Measurements from ENCODE around the gene PCIF1.

DNA sequence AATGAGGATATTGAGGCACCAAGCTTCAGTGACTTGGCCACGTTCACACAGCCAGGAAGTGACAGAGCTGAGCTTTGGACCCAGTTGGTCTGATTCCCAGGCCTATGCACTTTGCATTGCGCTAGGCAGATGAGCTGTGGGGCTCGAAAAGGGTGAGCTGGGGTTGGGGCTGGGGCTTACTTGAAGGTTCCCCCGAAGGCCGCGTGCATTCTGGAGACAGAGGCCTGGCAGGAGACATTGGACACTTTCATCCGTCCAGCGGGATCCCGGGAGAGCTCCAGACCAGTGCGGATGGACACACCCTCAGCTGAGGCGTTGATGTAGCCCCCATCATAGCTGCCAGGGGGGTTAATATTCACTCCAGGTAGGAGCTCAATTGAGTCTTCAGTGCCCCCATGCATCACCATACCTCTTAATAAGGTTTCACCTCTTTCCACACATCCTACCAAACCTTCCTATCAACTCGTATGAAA lies 25.1 kb upstream of the PCIF1 start:
- TF ChIP-seq CTCF (IDR thresholded peaks at IDR 0.05; ENCODE audit: low read depth, low read length) (no peak), EZH2phosphoT487 (IDR thresholded peaks at IDR 0.05; ENCODE audit: low read depth) (no peak)

Data from OCI-LY3 (cell line).